H1 (cell line): ENCODE measurements around the gene ATP6V1B1. TPM values are rescaled to one million over a fixed set of nuclear protein-coding genes. Genes with fewer than 3 reads are reported as not detected.

Experiments used
- CTCF ChIA-PET: fragments of 300-600 bp; sonication (Branson Sonifier 250); formaldehyde crosslinking; loops from one replicate; lab custom pipeline; 2021; ENCODE audit not compliant: partially characterized antibody; lab: Charles Lee
- POLR2A ChIA-PET: fragments of 300-600 bp; sonication (Branson Sonifier 250); formaldehyde crosslinking; loops from one replicate; lab custom pipeline; 2021; ENCODE audit warnings: inconsistent platforms; ENCODE audit not compliant: partially characterized antibody; lab: Charles Lee
- DNase-seq, 2 experiments: peaks; one replicate each; pipeline versions ENCODE4 v3.0.0 to v3.0.0-alpha.2; 2010 to 2022; ENCODE audit warnings: low spot score in 2 of 2, low read depth in 1 of 2, mixed read lengths in 1 of 2
- FAIRE-seq: peaks from 2 replicates; lab custom pipeline; 2011; peaks lifted over from hg19 to GRCh38; lab: Jason Lieb, UNC
- H2AFZ ChIP-seq: 2 replicates; pipeline ENCODE4 v1.8.1; 2012; ENCODE audit warnings: low read length, inconsistent platforms
- H2AK5ac ChIP-seq: 2 replicates; pipeline ENCODE4 v1.6.1; 2013; ENCODE audit warnings: low read depth, low read length
- H2BK120ac ChIP-seq: replicated peaks from 2 replicates; pipeline ENCODE3; 2013; ENCODE audit warnings: low read depth, low read length, inconsistent platforms
- H2BK12ac ChIP-seq: 2 replicates; pipeline ENCODE4 v1.6.1; 2013; ENCODE audit warnings: low read depth, low read length
- H2BK15ac ChIP-seq: 2 replicates; pipeline ENCODE4 v1.6.1; 2013; ENCODE audit warnings: low read length
- H2BK20ac ChIP-seq: 2 replicates; pipeline ENCODE4 v1.6.1; 2013; ENCODE audit warnings: low read length
- H2BK5ac ChIP-seq: 2 replicates; pipeline ENCODE4 v1.6.1; 2013; ENCODE audit warnings: low read depth, low read length
- H3K14ac ChIP-seq: 2 replicates; pipeline ENCODE4 v1.6.1; 2013; ENCODE audit warnings: inconsistent platforms; ENCODE audit not compliant: insufficient read length
- H3K18ac ChIP-seq: 2 replicates; pipeline ENCODE4 v1.6.1; 2013; ENCODE audit warnings: low read length; ENCODE audit errors: extremely low read depth
- H3K23ac ChIP-seq: 2 replicates; pipeline ENCODE4 v1.6.1; 2013; ENCODE audit warnings: inconsistent platforms; ENCODE audit not compliant: insufficient read length
- H3K23me2 ChIP-seq: 2 replicates; pipeline ENCODE4 v1.6.1; 2013; ENCODE audit warnings: low read depth, low read length
- H3K27ac ChIP-seq: 2 replicates; pipeline ENCODE4 v1.6.1; 2011; ENCODE audit warnings: low read depth, low read length, inconsistent platforms
- H3K27me3 ChIP-seq, 4 experiments: replicated peaks in 1 of 4; 1 replicate in 1 of 4; 2 replicates in 3 of 4; pipeline versions ENCODE4 v1.6.1 to v1.8.1; 2011 to 2013; ENCODE audit warnings: low read length in 3 of 4, mild to moderate bottlenecking in 3 of 4, inconsistent platforms in 2 of 4, mixed read lengths in 2 of 4, moderate library complexity in 1 of 4; ENCODE audit not compliant: control insufficient read depth in 3 of 4, insufficient read depth in 3 of 4; ENCODE audit errors: extremely low read depth in 1 of 4
- H3K36me3 ChIP-seq, 4 experiments: 2 replicates each; pipeline versions ENCODE4 v1.6.1 to v1.8.1; 2011 to 2013; ENCODE audit warnings: mild to moderate bottlenecking in 4 of 4, low read length in 3 of 4, moderate library complexity in 2 of 4, control low read depth in 1 of 4, inconsistent platforms in 1 of 4; ENCODE audit not compliant: insufficient read depth in 4 of 4, control insufficient read depth in 2 of 4
- H3K4ac ChIP-seq: replicated peaks from 2 replicates; pipeline ENCODE3; 2013; ENCODE audit warnings: low read length, low read depth, mixed read lengths, inconsistent platforms; ENCODE audit not compliant: insufficient read length
- H3K4me1 ChIP-seq, 4 experiments: replicated peaks in 1 of 4; 1 replicate in 1 of 4; 2 replicates in 3 of 4; pipeline versions ENCODE4 v1.6.1 to v1.8.1; 2011 to 2013; ENCODE audit warnings: low read length in 3 of 4, inconsistent platforms in 2 of 4, mixed read lengths in 1 of 4; ENCODE audit not compliant: insufficient read depth in 4 of 4, control insufficient read depth in 3 of 4
- H3K4me2 ChIP-seq, 2 experiments: 2 replicates each; pipeline versions ENCODE4 v1.6.1 to v1.8.1; 2011 to 2013; ENCODE audit warnings: low read depth in 2 of 2, low read length in 2 of 2, control low read depth in 1 of 2, inconsistent platforms in 1 of 2, mild to moderate bottlenecking in 1 of 2; ENCODE audit not compliant: insufficient read depth in 1 of 2
- H3K4me3 ChIP-seq, 4 experiments: fragments of 200-600, 300-600 bp in 1 of 4; sonication (generic), shearing (Covaris generic), sonication (Bioruptor Twin) in 1 of 4; 2 replicates each; pipeline versions ENCODE4 v1.5.1 to v1.8.1; 2011 to 2016; ENCODE audit warnings: low read length in 4 of 4, low read depth in 3 of 4, control low read depth in 2 of 4, inconsistent platforms in 2 of 4, mild to moderate bottlenecking in 2 of 4, mixed read lengths in 1 of 4, moderate library complexity in 1 of 4; ENCODE audit not compliant: insufficient read depth in 2 of 4; ENCODE audit errors: extremely low read depth in 1 of 4
- H3K56ac ChIP-seq: replicated peaks from 2 replicates; pipeline ENCODE3; 2013; ENCODE audit warnings: low read depth, mild to moderate bottlenecking, mixed read lengths, low read length, inconsistent platforms; ENCODE audit not compliant: insufficient read length
- H3K79me1 ChIP-seq: 2 replicates; pipeline ENCODE4 v1.6.1; 2013; ENCODE audit warnings: low read depth, low read length, control low read depth
- H3K79me2 ChIP-seq, 2 experiments: 2 replicates each; pipeline versions ENCODE4 v1.6.1 to v1.8.1; 2012 to 2013; ENCODE audit warnings: low read length in 2 of 2, mild to moderate bottlenecking in 2 of 2, inconsistent platforms in 1 of 2; ENCODE audit not compliant: insufficient read depth in 2 of 2, control insufficient read depth in 1 of 2
- H3K9ac ChIP-seq, 4 experiments: replicated peaks in 1 of 4; 1 replicate in 1 of 4; 2 replicates in 3 of 4; pipeline versions ENCODE4 v1.6.1 to v1.8.1; 2011 to 2013; ENCODE audit warnings: low read depth in 3 of 4, low read length in 3 of 4, control low read depth in 2 of 4, mild to moderate bottlenecking in 2 of 4, moderate library complexity in 2 of 4, inconsistent platforms in 1 of 4; ENCODE audit errors: extremely low read depth in 1 of 4
- H3K9me3 ChIP-seq, 2 experiments: 2 replicates each; pipeline versions ENCODE4 v1.6.1 to v1.8.1; 2012 to 2013; ENCODE audit warnings: mild to moderate bottlenecking in 2 of 2, moderate library complexity in 2 of 2, control low read depth in 1 of 2, inconsistent platforms in 1 of 2, low read depth in 1 of 2, low read length in 1 of 2, mixed read lengths in 1 of 2; ENCODE audit not compliant: insufficient read depth in 2 of 2
- H4K20me1 ChIP-seq, 2 experiments: replicated peaks in 1 of 2; 2 replicates each; pipeline versions ENCODE3 to v1.8.1; 2011 to 2013; ENCODE audit warnings: inconsistent platforms in 2 of 2, low read length in 2 of 2, mild to moderate bottlenecking in 1 of 2; ENCODE audit not compliant: insufficient read depth in 2 of 2, control insufficient read depth in 1 of 2
- H4K5ac ChIP-seq: 2 replicates; pipeline ENCODE4 v1.6.1; 2013; ENCODE audit warnings: low read length, low read depth, mixed read lengths, inconsistent platforms; ENCODE audit not compliant: insufficient read length
- H4K8ac ChIP-seq: 2 replicates; pipeline ENCODE4 v1.8.0; 2013; ENCODE audit warnings: mild to moderate bottlenecking, moderate library complexity, low read length, inconsistent platforms; ENCODE audit not compliant: insufficient read depth; ENCODE audit errors: extremely low read depth
- H4K91ac ChIP-seq: replicated peaks from 2 replicates; pipeline ENCODE3; 2013; ENCODE audit warnings: low read length, mixed read lengths, inconsistent platforms; ENCODE audit not compliant: insufficient read length
- CREB1 ChIP-seq: IDR thresholded peaks from 2 replicates; pipeline ENCODE4 v1.6.1; 2012; ENCODE audit warnings: inconsistent platforms
- FOSL1 ChIP-seq: IDR thresholded peaks from 2 replicates; pipeline ENCODE4 v1.6.1; 2011; ENCODE audit warnings: mild to moderate bottlenecking, low read depth, low read length, moderate library complexity; ENCODE audit not compliant: insufficient read depth
- JUN ChIP-seq: IDR thresholded peaks from 2 replicates; pipeline ENCODE4 v1.6.1; 2011; ENCODE audit warnings: low read depth, mild to moderate bottlenecking, improper control_type of control experiment, low read length
- KDM4A ChIP-seq: IDR thresholded peaks from one replicate; pipeline ENCODE4 v1.7.1; 2012; ENCODE audit warnings: low read depth, mild to moderate bottlenecking, moderate library complexity, low read length, inconsistent platforms; ENCODE audit not compliant: severe bottlenecking
- MAX ChIP-seq: IDR thresholded peaks from 2 replicates; pipeline ENCODE4 v1.6.1; 2012; ENCODE audit warnings: inconsistent platforms
- PHF8 ChIP-seq: fragments of 200-600 bp; sonication (generic); conservative IDR thresholded peaks from 2 replicates; pipeline ENCODE4 v1.7.1; 2012; ENCODE audit warnings: low read depth, mild to moderate bottlenecking, inconsistent platforms, low read length, moderate library complexity
- TBP ChIP-seq: IDR thresholded peaks from 2 replicates; pipeline ENCODE4 v1.6.1; 2011; ENCODE audit warnings: low read depth, low read length, improper control_type of control experiment
- WGBS, 2 experiments: shearing (Covaris generic) in 1 of 2; methylation state at CpG; one replicate each; pipeline versions ENCODE4 v1.1.6 to v1.1.7; 2013 to 2015; ENCODE audit warnings: low lambda C conversion rate in 2 of 2, mixed read lengths in 2 of 2, inconsistent platforms in 1 of 2, low coverage in 1 of 2, missing lambda C conversion rate in 1 of 2; ENCODE audit not compliant: insufficient replicate concordance in 2 of 2, insufficient coverage in 1 of 2, insufficient read length in 1 of 2; ENCODE audit errors: extremely low coverage in 1 of 2, missing lambda C conversion rate in 1 of 2; 5-methylcytosine and 5-hydroxymethylcytosine counted together
- polyA plus RNA-seq, 7 experiments: library from polyadenylated mRNA; depleted of rRNA in 3 of 7; stranded (reverse) in 5 of 7; unstranded in 2 of 7; fragments of >200 nt in 5 of 7; fragments of 200-250 nt in 2 of 7; gene quantifications; 1 replicate in 5 of 7; 2 replicates in 1 of 7; 4 replicates in 1 of 7; pipeline versions ENCODE4 v1.2.1 to v1.2.3, GENCODE V29; 2011 to 2013; ENCODE audit warnings: missing spikeins in 2 of 7, mixed read lengths in 2 of 7
- total RNA-seq: library from RNA; stranded (reverse); fragmentation: NEBNext Ultra II Directional; extraction: Animal tissue kit (Norgen Biotek cat#: 25700); gene quantifications from 2 replicates; pipeline ENCODE4 v1.2.1, GENCODE V29; 2021

ATP6V1B1 gene
- total and polyA plus RNA-seq, 2 of the 8 experiments (the other 6 are each of a cell fraction or from before 2014, with no cell fraction given), result not detected

DNA sequence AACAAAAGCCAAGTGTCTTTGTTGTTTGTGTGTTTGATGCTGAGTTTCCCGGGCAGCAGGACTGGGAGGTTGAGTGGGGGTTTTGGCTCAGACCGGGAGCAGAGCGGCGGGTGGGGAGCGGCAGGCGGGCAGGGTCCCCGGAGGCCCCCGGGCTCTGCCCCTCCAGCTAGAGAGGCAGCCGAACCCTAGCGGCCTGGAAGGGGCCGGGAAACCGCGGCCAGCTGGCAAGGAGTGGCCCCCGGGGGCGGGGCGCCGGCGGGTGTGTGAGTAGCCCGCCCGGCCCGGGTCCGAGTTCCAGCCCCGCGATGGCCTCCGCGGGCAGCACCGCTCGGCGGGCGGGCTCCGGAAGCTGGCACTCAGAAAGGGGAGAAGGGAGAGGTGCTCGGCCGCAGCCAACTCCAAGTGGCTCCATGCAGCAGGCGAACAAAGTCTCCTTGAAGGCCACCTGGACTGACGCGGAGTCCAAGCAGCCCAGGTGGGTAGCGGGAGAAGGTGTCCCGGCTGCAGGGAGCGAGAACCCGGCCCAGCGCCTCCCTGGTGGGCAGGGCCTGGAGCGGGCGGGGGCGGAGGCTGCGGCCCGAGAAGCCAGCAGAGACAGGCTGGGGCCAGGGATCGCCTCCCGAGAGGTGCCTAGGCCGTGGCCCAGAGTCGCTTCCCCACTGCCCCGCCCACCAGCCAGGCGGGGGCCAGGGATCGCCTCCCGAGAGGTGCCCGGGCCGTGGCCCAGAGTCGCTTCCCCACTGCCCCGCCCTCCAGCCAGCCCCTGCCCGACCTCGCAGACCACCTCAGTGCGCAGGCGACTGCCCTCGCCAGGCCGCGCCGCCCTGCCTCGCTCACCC is 42.9 kb downstream of the ATP6V1B1 start, which contains the start of gene ANKRD53:
Gene ANKRD53, plus strand, starts transcription at position 290 of the 839 bp plus-strand sequence. Its CDS starts 16 bp downstream, at position 306.
- Histone ChIP-seq H2BK5ac (no peak within 1 kb of the TSS), H3K27me3 (peaks cover 0 to 27% (median 9%) of the 10 kb centered on the region in 4 experiments; a peak in 5 of 7 replicates), H3K9me3 (no peaks in the 10 kb centered on the region), H2BK20ac (no peak within 1 kb of the TSS), H3K79me1 (no peaks in the 10 kb centered on the region), H3K56ac (no peak within 1 kb of the TSS), H3K23ac (no peak within 1 kb of the TSS), H4K20me1 (peaks cover 0 to 3% of the 10 kb centered on the region in 2 experiments), H3K9ac (peak within 1 kb of the TSS in 1 of 4 experiments; percentile 61; a peak in 1 of 7 replicates), H4K8ac (no peak within 1 kb of the TSS; the same call in 1 of the 2 replicates), H3K27ac (no peak within 1 kb of the TSS), H3K79me2 (no peaks in the 10 kb centered on the region), H3K4me1 (peaks cover 0 to 14% (median 4%) of the 10 kb centered on the region in 4 experiments; a peak in 6 of 7 replicates), H3K23me2 (peaks cover 5% of the 10 kb centered on the region; the same call in 1 of the 2 replicates), H3K18ac (peak within 1 kb of the TSS; percentile 24; the same call in 1 of the 2 replicates), H2AK5ac (no peak within 1 kb of the TSS), H2BK12ac (peak within 1 kb of the TSS; percentile 95; the same call in 1 of the 2 replicates), H3K14ac (no peak within 1 kb of the TSS), H3K4me3 (peak within 1 kb of the TSS; percentile 56 to 72 (median 66)), H3K36me3 (no peaks in the 10 kb centered on the region), H4K91ac (no peak within 1 kb of the TSS), H2BK120ac (no peak within 1 kb of the TSS), H3K4me2 (peak within 1 kb of the TSS; percentile 64 to 79), H3K4ac (no peak within 1 kb of the TSS), H4K5ac (no peak within 1 kb of the TSS), H2AFZ (peak within 1 kb of the TSS; percentile 70), H2BK15ac (no peak within 1 kb of the TSS)
- CTCF ChIA-PET, result interaction anchor here (0.6 to 3.8 kb wide), 13 partner anchors 10 to 154 kb away, joined by 3 to 32 read pairs (median 4); no protein-coding TSS in a partner anchor
- FAIRE-seq (no peak), DNase-seq (peak in 1 of 2 experiments; percentile 83)
- POLR2A ChIA-PET, result no interaction called here
- TF ChIP-seq KDM4A (peak; percentile 99), TBP (peak; percentile 23; the same call in 1 of the 2 replicates), MAX (0 out of 2 replicates have a peak, but pooled peaks have one; percentile 16), JUN (no peak), CREB1 (no peak), PHF8 (no peak), FOSL1 (no peak)
- WGBS, 2 experiments, result 3% methylated on average over 36 of the region's 67 CpGs; no CpG with 5 or more reads in 1 of the 2 experiments
